ENCODE measurements around the gene NEURL4.
"Not testable (repeated sequence)": the region's sequence is repeated elsewhere in the genome, so short reads cannot be mapped to it uniquely, and the experiment has no call there.

Gene NEURL4

DNA sequence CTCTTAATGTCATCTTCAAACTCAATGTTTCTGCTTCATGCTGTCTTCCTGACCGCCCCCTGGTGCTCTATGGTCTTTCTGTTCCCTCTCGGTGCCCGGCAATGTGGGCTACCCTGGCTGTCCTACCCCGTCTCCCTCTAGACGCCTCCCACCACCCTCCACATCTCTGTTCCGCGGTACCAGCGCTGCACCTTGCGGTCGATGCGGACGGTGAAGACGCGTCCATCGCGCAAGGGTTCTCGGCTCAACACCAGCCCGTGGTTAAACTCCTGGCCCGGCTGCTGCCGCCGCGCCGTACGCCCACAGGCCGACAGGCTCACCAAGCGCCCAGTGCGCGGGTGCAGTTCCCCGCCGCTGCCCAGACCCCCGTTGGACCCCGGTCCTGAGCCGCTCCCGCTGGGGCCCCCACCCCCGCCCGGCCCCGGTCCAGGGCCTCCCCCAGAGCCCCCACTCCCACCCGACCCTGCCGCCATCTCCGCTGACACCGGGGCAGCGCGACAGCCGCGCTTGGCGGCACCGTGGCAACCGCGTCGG, at the start of gene NEURL4:
TSS of gene NEURL4 (minus strand) at position 496 of the 534 bp plus-strand sequence. CDS start at position 473, 23 bp downstream.
- no peak for DNase-seq

DNA sequence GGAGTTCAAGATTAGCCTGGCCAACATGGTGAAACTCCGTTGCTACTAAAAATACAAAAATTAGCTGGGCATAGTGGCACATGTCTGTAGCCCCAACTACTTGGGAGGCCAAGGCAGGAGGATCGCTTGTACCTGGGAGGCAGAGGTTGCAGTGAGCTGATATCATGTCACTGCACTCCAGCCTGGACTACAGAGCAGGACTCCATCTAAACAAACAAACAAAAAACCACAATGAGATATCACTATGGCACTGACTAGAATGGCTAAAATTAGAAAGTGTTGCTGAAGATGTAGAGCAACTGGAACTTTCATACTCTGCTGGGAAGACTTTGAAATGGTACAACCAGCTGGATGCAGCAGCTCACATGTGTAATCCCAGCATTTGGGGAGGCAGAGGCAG, 45.2 kb upstream of the NEURL4 start:
- no peak for DNase-seq

DNA sequence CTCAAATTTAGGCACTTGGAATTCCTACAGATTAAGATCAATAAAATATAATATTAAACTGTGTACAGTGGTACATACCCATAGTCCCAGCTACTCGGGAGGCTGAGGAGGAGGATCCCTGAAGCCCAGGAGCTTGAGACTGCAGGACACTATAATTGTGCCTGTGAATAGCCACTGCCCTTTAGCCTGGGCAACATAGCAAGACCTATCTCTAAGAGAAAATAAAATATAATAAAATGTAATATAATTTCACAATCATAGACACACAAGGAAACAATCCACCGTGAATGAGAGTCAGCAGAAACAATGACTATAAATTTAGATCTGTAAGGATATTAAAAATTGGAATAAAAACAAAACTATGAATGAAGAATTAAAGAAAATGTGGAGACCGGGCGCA, 41.7 kb upstream of the NEURL4 start:
- DNase-seq = no peak

DNA sequence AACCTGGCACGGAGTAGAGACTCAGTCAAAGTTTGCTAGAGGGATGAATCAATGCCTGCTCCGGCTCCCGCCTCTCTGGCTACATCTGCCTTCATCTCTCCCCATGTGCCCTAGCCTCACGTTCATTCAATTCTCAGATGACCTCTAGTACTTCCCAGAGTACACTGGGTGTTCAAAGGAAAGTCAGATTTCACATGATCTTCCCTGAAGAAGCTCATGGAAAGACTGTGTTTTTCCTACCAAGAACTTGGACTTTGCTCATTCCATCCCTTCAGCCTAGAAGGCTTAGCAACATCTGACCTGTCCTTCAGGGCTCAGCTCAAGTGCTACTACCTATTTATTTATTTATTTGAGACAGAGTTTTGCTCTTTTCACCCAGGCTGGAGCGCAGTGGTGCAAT, 40.7 kb upstream of the NEURL4 start:
- DNase-seq = no peak

DNA sequence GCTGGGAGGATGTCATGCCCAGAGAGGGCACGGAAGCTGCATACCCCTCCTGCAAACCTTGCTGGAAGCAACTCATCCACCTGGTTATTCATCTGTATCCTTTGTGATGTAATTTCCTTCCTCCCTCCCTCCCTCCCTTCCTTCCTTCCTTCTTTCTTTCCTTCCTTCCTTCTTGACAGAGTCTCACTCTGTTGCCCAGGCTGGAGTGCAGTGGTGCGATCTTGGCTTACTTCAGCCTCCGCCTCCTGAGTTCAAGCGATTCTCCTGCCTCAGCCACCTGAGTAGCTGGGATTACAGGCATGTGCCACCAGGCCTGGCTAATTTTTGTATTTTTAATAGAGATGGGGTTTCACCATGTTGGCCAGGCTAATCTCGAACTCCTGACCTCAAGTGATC, 39.5 kb upstream of the NEURL4 start:
- DNase-seq = not testable (repeated sequence)

DNA sequence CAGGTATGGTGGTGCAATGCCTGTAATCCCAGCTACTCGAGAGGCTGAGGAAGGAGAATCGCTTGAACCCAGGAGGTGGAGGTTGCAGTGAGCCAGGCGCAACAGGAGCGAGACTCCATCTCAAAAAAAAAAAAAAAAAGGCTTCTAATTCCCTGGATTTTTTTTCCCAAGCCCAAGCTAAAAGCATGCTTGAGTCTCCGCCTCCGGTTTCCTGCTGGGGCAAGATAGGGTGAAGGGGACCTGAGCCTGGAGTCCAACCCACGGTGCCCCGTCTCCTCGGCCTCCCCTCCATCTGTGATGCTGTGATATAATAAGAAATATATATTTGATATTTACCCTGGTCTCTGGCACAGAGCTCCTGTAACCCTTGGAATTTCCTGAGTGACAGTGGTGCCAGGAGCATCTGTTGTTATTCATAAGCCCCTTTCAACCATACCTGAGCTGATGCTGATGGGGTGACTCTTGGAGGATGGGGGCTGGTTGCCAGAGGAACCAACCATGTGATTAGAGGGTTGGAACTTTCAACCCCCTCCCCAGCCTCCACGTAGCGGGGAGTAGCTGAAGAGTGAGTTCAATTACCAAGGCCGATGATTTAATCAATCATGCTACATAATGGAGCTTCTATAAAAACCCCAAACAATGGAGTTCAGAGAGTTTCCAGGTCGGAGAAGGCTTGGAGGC, 38.9 kb upstream of the NEURL4 start:
- no peak for DNase-seq

DNA sequence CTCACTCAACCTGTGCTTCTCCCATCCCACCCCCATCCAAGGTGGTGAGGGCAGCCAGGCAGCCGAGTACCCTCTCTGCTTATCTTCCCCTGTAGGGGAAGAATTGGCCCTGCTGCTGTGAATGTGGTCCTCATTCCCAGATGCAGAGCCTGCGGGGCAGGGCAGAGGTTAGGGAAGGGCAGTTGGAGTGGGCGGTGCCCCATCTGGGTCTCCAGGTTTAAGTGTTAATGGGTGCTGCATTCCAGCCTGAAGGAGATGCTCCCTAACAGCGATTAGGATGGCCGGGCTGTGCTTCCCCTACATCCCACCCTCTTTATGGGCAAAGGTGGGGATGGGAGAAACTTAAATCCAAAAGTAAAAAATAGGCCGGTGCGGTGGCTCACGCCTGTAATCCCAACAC, 37.9 kb upstream of the NEURL4 start:
- DNase-seq = no peak

DNA sequence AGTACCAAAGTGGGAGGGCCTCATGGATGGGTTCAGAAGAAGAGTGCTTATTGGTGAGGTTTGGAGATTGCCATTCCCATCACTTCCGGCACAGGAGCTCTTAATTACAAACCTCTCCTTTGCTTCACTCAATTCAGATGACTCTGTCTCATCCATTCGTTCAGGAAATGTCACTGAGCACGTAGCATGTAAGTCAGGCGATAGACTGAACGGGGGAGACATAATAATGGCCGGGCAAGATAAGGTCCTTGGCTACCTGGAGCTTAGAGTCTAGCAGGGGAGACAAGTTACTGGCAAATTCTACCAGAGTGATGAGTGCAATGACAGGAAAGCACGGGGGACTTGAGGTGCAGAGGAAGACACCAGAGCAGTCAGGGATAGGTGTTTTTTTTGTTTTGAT, 36.8 kb upstream of the NEURL4 start:
- DNase-seq = not testable (repeated sequence)

DNA sequence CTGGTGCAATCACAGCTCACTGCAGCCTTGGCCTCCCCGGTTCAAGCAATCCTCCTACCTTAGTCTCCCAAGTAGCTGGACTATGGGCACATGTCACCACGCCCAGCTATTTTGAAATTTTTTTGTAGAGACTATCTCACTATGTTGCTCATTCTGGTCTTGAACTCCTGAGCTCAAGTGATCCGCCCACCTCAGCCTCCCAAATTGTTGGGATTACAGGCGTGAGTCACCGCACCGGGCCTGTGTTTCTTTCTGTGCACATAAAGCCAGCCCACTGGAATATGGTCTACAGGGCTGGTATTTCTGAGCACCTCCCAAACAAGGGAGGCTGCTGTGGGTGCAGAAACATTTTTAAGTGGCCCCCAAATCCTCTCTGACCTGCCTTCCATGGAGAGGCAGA, 34.2 kb upstream of the NEURL4 start:
- no peak for DNase-seq

DNA sequence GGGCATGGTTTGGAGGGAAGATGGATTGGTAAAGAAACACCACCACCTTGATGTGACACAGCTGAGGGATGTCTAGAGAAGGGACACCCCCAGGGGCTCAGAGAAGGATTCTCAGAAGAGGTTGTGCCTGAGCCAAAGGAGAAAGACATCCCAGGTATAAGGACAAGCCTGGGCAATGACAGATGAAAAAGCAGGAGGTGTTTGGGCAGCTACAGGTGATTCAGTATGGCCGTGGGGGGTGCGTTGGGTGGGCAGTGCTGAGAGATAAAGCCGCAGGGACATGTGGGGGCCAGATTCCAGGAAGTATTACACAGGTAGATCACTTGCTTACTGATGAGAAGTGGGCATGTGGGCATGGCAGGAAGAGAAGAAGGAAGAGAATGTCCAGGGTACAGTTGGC, 32.8 kb upstream of the NEURL4 start:
- DNase-seq = no peak

DNA sequence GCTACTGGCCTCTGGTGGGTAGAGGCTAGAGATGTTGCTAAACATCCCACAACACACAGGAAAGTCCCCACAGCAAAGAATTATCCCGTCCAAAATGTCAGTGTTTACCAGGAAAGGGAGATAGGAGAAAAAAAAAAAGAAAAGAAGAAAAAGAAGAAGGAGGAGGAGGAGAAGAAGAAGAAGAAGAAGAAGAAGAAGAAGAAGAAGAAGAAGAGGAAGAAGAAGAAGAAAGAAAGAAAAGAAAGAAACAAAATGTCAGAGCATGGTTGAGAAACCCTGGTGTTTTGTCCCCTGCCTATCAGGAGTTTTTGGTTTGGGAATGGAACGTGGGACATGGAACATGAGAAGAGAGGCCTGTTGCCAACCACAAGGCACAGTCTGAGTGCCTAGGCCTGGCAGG, 28.2 kb upstream of the NEURL4 start:
- DNase-seq = no peak

DNA sequence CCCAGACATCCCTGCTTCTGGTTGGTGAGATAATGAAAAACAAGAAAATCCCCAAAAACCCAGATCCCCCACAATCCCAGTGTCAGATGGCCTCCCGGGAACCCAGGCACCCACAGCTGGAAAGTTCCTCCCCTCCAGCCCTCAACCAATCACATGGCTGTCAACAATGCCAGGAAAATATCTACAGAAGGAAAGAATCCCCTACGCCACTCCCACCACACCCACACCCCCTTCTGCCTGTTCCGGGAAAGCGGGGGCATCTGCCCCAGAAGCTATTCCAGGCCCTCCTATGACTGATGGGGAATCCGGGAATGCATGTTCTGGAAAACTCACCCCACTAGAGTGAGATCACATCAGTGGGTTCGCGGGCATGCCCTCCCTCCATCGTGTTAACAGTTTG, 27.6 kb upstream of the NEURL4 start:
- DNase-seq = no peak

DNA sequence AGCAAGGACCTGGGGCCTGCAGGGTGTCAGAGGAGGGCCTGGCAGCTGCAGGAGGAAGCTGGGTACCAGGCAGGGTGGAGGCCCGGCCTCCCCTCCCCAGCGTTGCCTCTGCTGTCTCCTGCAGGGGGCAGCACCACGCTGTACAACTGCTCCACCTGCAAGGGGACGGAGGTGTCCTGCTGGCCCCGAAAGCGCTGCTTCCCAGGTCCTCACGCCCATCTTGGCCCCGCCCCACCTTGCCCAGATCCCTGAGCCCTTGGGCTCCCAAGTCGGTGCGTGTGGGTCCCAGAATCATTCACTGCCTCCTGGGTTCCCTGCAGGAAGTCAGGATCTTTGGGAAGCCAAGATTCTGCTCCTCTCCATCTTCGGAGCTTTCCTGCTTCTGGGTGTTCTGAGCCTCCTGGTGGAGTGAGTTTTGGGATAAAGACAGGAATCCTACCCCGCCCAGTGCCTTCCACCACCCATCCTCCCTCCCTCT, 27.0 kb upstream of the NEURL4 start:
- peak; percentile 82 for DNase-seq

DNA sequence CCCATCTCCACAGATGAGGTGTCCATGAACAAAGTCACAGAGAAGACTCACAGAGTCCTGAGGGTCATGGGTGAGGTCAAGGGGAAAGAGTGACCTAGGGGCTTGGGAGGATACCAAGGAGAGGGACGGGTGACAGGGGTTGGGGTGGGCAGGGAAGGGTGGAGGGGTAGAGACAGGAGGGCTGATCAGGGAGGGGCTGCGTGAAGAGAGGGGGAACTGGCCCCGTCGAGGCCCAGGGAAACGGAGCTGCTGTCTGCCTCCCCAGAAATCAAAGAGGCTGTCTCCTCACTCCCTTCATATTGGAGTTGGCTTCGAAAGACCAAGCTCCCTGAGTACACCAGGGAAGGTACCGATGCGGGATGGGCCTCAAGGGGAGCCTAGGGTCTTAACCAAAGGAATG, 26.4 kb upstream of the NEURL4 start:
- DNase-seq = no peak

DNA sequence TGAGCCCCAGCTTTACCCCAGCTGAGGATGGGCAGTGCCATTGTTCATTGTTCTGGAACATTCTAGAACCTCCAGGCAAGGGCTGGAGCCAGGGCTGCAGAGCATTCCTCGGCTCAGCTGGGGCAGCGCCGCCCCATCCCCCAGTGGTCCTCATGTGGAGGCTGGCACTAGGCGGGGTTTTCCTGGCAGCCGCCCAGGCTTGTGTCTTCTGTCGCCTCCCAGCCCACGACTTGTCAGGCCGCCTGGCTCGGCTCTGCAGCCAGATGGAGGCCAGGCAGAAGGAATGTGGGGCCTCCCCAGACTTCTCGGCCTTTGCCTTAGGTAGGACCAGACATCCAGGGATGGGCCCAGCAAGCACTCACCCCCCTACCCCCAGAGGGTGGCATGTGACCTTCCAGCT, 25.9 kb upstream of the NEURL4 start, which contains the start of gene TMEM95:
TSS of gene TMEM95 (plus strand) at position 104 of the 400 bp plus-strand sequence. CDS start at position 153, 49 bp downstream.
- no peak for DNase-seq

DNA sequence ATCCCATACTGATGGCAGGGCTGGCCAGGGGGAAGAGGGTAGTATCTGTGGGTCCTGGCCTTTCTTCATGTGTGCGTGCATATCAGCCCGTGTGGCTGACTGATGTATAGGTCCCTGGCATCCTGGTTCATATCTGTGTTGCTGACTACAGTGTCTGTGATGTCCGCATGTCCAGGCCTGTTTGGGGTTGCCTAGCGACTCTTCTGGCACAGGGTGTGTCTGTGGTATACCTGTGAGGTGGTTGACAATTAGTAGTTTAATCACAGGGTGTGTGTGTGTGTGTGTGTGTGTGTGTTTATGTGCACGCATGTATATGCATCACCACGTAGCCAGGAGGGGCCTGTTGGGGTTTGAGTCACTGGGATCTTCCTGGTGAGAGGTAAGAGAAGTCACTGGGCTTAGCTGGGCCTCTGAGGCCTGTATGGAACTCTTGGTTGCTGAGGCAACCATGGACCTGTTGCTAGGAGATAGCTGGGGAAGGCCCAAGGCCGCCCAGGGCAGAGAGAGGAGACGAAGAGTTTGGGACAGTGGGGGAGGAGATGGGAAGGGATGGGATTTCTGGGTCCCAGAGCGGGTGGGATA, 25.2 kb upstream of the NEURL4 start:
- DNase-seq = no peak

DNA sequence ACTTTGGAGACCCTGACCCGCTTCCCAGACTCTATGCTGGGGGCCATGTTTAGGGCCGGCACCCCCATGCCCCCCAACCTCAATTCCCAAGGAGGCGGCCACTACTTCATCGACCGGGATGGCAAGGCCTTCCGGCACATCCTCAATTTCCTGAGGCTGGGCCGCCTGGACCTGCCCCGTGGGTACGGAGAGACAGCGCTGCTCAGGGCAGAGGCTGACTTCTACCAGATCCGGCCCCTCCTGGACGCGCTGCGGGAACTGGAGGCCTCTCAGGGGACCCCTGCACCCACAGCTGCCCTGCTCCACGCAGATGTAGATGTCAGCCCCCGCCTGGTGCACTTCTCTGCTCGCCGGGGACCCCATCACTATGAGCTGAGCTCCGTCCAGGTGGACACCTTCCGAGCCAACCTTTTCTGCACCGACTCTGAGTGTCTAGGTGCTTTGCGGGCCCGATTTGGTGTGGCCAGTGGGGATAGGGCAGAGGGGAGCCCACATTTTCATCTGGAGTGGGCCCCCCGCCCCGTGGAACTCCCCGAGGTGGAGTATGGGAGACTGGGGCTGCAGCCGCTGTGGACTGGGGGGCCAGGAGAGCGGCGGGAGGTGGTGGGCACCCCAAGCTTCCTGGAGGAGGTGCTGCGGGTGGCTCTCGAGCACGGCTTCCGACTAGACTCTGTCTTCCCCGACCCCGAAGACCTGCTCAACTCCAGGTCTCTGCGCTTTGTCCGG, 23.9 kb upstream of the NEURL4 start:
- DNase-seq = no peak

DNA sequence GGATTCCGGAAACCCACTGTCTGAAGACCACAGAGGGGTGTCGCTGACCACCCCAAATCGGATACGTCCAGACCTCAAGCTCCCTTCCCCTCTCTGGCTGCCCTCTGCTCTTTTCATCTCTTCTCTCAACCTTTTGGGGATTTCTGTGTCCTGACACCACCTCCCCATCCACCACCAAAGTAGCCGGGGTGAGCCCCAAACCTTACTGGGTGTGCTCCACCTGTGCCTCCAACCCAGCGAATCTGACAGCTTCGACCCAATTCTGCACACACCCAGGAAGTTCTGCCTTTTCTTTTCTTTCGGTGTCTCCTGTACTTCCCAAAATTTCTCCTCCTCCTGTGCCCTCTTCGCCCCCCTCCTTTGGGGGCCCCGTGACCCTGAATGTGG, 23.4 kb upstream of the NEURL4 start:
- no peak for DNase-seq

DNA sequence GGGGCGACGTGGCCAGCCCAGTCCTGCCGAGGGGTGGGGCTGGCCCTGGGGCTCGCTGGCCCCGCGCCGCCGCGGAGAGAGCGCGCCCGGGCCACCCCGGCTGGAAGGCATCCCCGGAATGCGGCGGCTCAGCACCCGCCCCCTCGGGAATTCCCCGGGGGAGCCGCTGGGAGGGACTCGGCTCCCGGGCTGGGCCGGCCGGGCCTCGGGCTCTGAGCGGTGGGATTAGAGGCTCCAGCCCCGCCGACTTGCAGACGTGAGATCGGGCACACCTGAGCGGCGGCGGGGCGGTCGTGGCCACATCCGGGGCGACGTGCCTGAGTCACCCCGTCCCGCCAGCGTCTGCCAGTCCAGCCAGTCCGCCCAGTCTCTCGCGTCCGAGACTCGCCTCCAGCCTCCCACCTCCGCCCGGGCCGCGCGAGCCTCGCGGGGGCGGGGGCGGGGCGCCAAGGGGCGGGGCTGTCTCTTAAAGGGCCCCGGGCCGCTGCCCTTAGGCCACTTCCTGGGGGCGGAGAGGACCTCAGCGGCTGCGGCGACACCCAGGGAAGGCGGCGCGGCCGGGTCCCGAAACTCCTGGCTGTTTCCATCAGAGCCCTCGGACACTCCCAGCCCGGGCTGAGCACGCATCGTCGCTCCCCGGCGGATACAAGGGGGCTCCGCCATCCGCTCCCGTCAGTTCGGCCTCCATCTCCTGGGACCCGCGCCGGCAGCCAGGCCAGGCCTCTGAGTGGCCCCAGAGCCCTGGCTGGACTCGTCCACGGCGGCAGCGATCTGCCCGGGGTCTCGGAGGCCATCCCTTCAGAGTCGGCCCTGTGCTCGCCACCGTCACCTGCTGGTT, 22.7 kb upstream of the NEURL4 start, which contains the start of gene KCTD11:
TSS of gene KCTD11 (plus strand) at position 498 of the 838 bp plus-strand sequence.
- peak; percentile 70 for DNase-seq

DNA sequence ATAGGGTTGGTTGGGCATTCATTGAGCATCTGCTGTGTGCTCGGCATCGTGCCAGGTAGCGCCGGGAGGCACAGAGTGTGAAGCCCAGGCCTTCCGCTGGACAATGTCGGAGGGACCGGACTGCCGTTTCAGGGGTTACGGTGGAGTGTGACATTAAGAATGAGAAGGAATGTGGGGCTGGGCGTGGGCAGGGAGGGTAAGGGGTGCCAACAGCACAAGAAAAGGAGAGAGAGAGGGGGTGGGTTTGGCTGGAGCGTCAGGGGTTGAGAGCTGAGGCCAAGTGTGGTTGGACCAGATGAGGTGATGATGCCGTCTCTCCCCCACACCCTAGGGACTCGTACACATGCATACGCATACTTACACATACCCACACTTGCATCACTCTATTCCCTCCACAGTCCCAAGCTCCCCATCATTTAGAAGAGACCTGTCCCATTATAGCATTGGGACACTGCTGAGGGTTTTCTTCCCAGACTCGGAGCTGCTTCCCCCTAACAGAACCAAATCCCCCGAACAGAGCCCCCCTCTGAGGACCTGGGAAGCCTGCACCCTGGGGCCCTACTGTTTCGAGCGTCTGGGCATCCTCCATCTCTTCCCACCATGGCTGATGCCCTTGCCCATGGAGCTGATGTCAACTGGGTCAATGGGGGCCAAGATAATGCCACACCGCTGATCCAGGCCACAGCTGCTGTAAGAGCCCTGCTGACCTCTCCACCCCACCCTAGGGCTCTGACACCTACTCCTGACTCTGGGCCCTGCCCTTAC, 19.5 kb upstream of the NEURL4 start:
- no peak for DNase-seq

DNA sequence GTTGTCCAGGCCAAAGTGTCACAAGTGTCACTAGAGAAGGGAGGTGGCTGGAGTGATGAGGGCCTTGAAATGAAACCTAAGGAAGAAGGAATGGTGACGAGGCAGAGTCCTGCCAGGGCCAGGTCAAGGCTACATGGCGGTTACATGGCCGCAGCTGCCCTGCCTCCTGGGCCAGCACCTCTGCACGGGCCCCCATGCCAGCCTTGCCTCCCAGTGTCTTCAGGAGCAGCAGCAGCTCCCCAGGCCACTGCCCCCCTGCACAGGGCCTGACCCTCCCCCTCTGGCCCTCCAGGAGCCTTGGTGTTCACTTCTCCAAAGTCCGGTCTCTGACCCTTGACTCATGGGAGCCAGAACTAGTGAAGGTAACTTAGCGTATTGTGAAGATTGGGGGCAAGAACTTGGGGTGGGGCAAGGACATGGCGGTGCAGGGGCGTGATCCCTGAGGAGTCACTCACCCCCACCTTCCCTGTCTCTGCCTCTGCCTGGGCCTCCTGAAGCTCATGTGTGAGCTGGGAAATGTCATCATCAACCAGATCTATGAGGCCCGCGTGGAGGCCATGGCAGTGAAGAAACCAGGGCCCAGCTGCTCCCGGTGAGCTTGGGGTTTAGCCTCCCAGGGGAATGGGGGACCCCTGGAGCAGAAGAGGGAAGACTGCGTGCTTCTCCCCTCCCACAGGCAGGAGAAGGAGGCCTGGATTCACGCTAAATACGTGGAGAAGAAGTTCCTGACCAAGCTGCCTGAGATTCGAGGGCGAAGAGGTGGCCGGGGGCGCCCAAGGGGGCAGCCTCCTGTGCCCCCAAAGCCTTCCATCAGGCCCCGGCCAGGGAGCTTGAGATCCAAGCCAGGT, 18.7 kb upstream of the NEURL4 start:
- no peak for DNase-seq
